GM23338 (cell line): ENCODE measurements around the gene SLC7A14. TPM values are rescaled to one million over a fixed set of nuclear protein-coding genes. Genes with fewer than 3 reads are reported as not detected.

ENCODE experiments used
- ATAC-seq: fragments of 200-7000 bp; cut with Tn5 transposase; 3 replicates; pipeline ENCODE4 v1.9.1; 2020
- DNase-seq: peaks from one replicate; pipeline ENCODE4 v3.0.0-alpha.2; 2015; ENCODE audit warnings: low spot score
- H2AFZ ChIP-seq: fragments of 200-600 bp; sonication (generic); 2 replicates; pipeline ENCODE4 v1.8.0; 2016; ENCODE audit warnings: antibody characterized with exemption, mild to moderate bottlenecking, moderate library complexity
- H3F3A ChIP-seq: fragments of 200-600 bp; sonication (generic); replicated peaks from 2 replicates; pipeline ENCODE4 v1.8.0; 2017; ENCODE audit warnings: antibody characterized with exemption, mixed run types, low read depth
- H3K27ac ChIP-seq: fragments of 200-600 bp; sonication (generic); 2 replicates; pipeline ENCODE4 v1.6.1; 2016; ENCODE audit warnings: low read depth
- H3K27me3 ChIP-seq: fragments of 200-600 bp; sonication (generic); 2 replicates; pipeline ENCODE4 v1.8.0; 2016; ENCODE audit warnings: mild to moderate bottlenecking, mixed run types, moderate library complexity; ENCODE audit not compliant: insufficient read depth
- H3K36me3 ChIP-seq: fragments of 200-600 bp; sonication (generic); 2 replicates; pipeline ENCODE4 v1.8.0; 2016; ENCODE audit warnings: mild to moderate bottlenecking; ENCODE audit not compliant: insufficient read depth
- H3K4me1 ChIP-seq: fragments of 200-600 bp; sonication (generic); 2 replicates; pipeline ENCODE4 v1.8.0; 2016; ENCODE audit warnings: mild to moderate bottlenecking, moderate library complexity; ENCODE audit not compliant: insufficient read depth
- H3K4me2 ChIP-seq: fragments of 200-600 bp; sonication (generic); 2 replicates; pipeline ENCODE4 v1.7.1; 2017; ENCODE audit warnings: mixed run types
- H3K4me3 ChIP-seq: fragments of 200-600 bp; sonication (generic); 2 replicates; pipeline ENCODE4 v1.6.1; 2016; ENCODE audit warnings: mixed run types
- H3K79me2 ChIP-seq: fragments of 200-600 bp; sonication (generic); replicated peaks from 2 replicates; pipeline ENCODE4 v1.8.0; 2017; ENCODE audit warnings: mild to moderate bottlenecking; ENCODE audit not compliant: insufficient read depth
- H3K9me2 ChIP-seq: fragments of 200-600 bp; sonication (generic); 2 replicates; pipeline ENCODE4 v1.8.0; 2017; ENCODE audit not compliant: insufficient read depth
- H4K20me1 ChIP-seq: fragments of 200-600 bp; sonication (generic); replicated peaks from 2 replicates; pipeline ENCODE4 v1.8.0; 2017; ENCODE audit warnings: mild to moderate bottlenecking; ENCODE audit not compliant: insufficient read depth
- H3K27ac Mint-ChIP-seq: 2 replicates; pipeline ENCODE4 v1.8.0; 2020; ENCODE audit warnings: inconsistent platforms, mild to moderate bottlenecking, moderate library complexity, mixed read lengths
- H3K27me3 Mint-ChIP-seq: 3 replicates; pipeline ENCODE4 v1.8.0; 2022; ENCODE audit warnings: low read depth, mild to moderate bottlenecking, moderate library complexity, mixed read lengths, inconsistent platforms; ENCODE audit not compliant: insufficient read depth, poor library complexity
- H3K36me3 Mint-ChIP-seq: 3 replicates; pipeline ENCODE4 v1.8.0; 2021; ENCODE audit warnings: low read depth, mild to moderate bottlenecking, inconsistent platforms, moderate library complexity, mixed read lengths
- H3K4me1 Mint-ChIP-seq: 3 replicates; pipeline ENCODE4 v1.8.0; 2020; ENCODE audit warnings: mild to moderate bottlenecking, inconsistent platforms, mixed read lengths
- H3K4me3 Mint-ChIP-seq: 3 replicates; pipeline ENCODE4 v1.8.0; 2021; ENCODE audit warnings: moderate library complexity, mild to moderate bottlenecking, inconsistent platforms, mixed read lengths
- H3K9me3 Mint-ChIP-seq: 3 replicates; pipeline ENCODE4 v1.8.0; 2020; ENCODE audit warnings: moderate library complexity, mild to moderate bottlenecking, inconsistent platforms, mixed read lengths
- CREB1 ChIP-seq: fragments of 250-450 bp; sonication (Bioruptor Pico); IDR thresholded peaks from 2 replicates; pipeline ENCODE4 v1.5.0; 2020; ENCODE audit warnings: low read depth, mild to moderate bottlenecking, moderate library complexity
- EZH2 ChIP-seq: fragments of 200-600 bp; sonication (generic); IDR thresholded peaks from one replicate; pipeline ENCODE4 v1.8.0; 2017; ENCODE audit warnings: antibody characterized with exemption, mild to moderate bottlenecking, low read depth; ENCODE audit not compliant: unreplicated experiment
- EZH2phosphoT487 ChIP-seq: fragments of 200-600 bp; sonication (generic); IDR thresholded peaks from one replicate; pipeline ENCODE4 v1.8.1; 2018; ENCODE audit warnings: antibody characterized with exemption; ENCODE audit not compliant: unreplicated experiment
- JUNB ChIP-seq: IDR thresholded peaks from one replicate; pipeline ENCODE4 v1.6.1; 2016; ENCODE audit warnings: antibody characterized with exemption; ENCODE audit not compliant: unreplicated experiment
- NANOG ChIP-seq: IDR thresholded peaks from 2 replicates; pipeline ENCODE4 v1.6.1; 2016; ENCODE audit warnings: antibody characterized with exemption, borderline replicate concordance
- POLR2AphosphoS5 ChIP-seq: IDR thresholded peaks from 2 replicates; pipeline ENCODE4 v1.6.1; 2016; ENCODE audit warnings: antibody characterized with exemption, low read depth
- STAT1 ChIP-seq: IDR thresholded peaks from one replicate; pipeline ENCODE4 v1.6.1; 2016; ENCODE audit warnings: antibody characterized with exemption; ENCODE audit not compliant: unreplicated experiment
- ZNF331 ChIP-seq: fragments of 250-450 bp; sonication (Bioruptor Pico); IDR thresholded peaks from 2 replicates; pipeline ENCODE4 v1.5.0; 2020; ENCODE audit warnings: low read depth, mild to moderate bottlenecking, moderate library complexity
- polyA plus RNA-seq: library from polyadenylated mRNA; unstranded; fragments of >200 nt; fragmentation: Nextera tagmentation; extraction: Ambion mirVana; gene quantifications from 2 replicates; pipeline ENCODE4 v1.2.1, GENCODE V29; 2016
- total RNA-seq: library from RNA; depleted of rRNA; stranded (reverse); fragments of >200 nt; shearing (Covaris generic); gene quantifications from 2 replicates; pipeline ENCODE4 v1.2.3, GENCODE V29; 2014
- TF ChIP-seq, protein P1 (sequence below): fragments of 250-450 bp; sonication (Bioruptor Pico); IDR thresholded peaks from 2 replicates; pipeline ENCODE4 v1.5.0; 2020; ENCODE audit warnings: mild to moderate bottlenecking, moderate library complexity
- TF ChIP-seq, protein P2 (sequence below): IDR thresholded peaks from 2 replicates; pipeline ENCODE4 v1.6.1; 2016; ENCODE audit warnings: antibody characterized with exemption
- TF ChIP-seq, protein P3 (sequence below), 2 experiments: fragments of 200-600 bp in 1 of 2; sonication (generic) in 1 of 2; conservative IDR thresholded peaks; 2 replicates each; pipeline versions ENCODE4 v1.5.1 to v1.6.1; 2016 to 2017; ENCODE audit warnings: antibody characterized with exemption in 2 of 2, low read depth in 2 of 2, mild to moderate bottlenecking in 2 of 2, moderate library complexity in 1 of 2
- TF ChIP-seq, protein P4 (sequence below): IDR thresholded peaks from one replicate; pipeline ENCODE4 v1.6.1; 2018; ENCODE audit warnings: antibody characterized with exemption; ENCODE audit not compliant: unreplicated experiment

SLC7A14 gene
- total and polyA plus RNA-seq, 2 experiments from 2014 or later: 0.49 to 0.82 TPM

DNA sequence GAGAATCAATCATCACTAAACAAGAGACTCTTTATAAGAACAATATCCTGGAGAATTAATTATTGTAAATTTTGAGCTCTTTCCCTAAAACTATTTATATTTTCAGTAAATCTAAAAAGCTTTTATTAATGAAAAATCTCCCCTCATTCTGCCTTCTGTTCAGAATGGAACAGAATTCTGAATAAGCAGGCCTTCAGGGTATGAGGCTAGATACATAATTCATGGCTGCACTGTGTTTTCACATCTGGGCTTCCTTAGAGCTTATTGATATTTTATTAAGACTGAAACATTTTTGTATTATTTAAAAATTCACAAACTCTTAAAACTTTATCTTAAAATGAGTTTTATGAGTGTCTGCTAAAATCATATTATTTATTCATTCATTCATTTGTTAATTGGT lies 142.4 kb downstream of the SLC7A14 start:
- Mint-ChIP-seq H3K36me3 (no peaks in the 10 kb centered on the region), H3K27ac (no peak overlapping the region), H3K4me1 (no peaks in the 10 kb centered on the region), H3K9me3 (no peaks in the 10 kb centered on the region), H3K27me3 (peaks cover 2% of the 10 kb centered on the region), H3K4me3 (no peak overlapping the region)
- no peak for TF ChIP-seq NANOG
- TF ChIP-seq, protein P1, sequence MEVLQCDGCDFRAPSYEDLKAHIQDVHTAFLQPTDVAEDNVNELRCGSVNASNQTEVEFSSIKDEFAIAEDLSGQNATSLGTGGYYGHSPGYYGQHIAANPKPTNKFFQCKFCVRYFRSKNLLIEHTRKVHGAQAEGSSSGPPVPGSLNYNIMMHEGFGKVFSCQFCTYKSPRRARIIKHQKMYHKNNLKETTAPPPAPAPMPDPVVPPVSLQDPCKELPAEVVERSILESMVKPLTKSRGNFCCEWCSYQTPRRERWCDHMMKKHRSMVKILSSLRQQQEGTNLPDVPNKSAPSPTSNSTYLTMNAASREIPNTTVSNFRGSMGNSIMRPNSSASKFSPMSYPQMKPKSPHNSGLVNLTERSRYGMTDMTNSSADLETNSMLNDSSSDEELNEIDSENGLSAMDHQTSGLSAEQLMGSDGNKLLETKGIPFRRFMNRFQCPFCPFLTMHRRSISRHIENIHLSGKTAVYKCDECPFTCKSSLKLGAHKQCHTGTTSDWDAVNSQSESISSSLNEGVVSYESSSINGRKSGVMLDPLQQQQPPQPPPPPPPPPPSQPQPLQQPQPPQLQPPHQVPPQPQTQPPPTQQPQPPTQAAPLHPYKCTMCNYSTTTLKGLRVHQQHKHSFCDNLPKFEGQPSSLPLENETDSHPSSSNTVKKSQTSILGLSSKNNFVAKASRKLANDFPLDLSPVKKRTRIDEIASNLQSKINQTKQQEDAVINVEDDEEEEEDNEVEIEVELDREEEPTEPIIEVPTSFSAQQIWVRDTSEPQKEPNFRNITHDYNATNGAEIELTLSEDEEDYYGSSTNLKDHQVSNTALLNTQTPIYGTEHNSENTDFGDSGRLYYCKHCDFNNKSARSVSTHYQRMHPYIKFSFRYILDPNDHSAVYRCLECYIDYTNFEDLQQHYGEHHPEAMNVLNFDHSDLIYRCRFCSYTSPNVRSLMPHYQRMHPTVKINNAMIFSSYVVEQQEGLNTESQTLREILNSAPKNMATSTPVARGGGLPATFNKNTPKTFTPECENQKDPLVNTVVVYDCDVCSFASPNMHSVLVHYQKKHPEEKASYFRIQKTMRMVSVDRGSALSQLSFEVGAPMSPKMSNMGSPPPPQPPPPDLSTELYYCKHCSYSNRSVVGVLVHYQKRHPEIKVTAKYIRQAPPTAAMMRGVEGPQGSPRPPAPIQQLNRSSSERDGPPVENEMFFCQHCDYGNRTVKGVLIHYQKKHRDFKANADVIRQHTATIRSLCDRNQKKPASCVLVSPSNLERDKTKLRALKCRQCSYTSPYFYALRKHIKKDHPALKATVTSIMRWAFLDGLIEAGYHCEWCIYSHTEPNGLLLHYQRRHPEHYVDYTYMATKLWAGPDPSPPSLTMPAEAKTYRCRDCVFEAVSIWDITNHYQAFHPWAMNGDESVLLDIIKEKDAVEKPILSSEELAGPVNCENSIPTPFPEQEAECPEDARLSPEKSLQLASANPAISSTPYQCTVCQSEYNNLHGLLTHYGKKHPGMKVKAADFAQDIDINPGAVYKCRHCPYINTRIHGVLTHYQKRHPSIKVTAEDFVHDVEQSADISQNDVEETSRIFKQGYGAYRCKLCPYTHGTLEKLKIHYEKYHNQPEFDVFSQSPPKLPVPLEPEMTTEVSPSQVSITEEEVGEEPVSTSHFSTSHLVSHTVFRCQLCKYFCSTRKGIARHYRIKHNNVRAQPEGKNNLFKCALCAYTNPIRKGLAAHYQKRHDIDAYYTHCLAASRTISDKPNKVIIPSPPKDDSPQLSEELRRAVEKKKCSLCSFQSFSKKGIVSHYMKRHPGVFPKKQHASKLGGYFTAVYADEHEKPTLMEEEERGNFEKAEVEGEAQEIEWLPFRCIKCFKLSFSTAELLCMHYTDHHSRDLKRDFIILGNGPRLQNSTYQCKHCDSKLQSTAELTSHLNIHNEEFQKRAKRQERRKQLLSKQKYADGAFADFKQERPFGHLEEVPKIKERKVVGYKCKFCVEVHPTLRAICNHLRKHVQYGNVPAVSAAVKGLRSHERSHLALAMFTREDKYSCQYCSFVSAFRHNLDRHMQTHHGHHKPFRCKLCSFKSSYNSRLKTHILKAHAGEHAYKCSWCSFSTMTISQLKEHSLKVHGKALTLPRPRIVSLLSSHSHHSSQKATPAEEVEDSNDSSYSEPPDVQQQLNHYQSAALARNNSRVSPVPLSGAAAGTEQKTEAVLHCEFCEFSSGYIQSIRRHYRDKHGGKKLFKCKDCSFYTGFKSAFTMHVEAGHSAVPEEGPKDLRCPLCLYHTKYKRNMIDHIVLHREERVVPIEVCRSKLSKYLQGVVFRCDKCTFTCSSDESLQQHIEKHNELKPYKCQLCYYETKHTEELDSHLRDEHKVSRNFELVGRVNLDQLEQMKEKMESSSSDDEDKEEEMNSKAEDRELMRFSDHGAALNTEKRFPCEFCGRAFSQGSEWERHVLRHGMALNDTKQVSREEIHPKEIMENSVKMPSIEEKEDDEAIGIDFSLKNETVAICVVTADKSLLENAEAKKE (CRISPR knock-in tag): no peak
- TF ChIP-seq, protein P2, sequence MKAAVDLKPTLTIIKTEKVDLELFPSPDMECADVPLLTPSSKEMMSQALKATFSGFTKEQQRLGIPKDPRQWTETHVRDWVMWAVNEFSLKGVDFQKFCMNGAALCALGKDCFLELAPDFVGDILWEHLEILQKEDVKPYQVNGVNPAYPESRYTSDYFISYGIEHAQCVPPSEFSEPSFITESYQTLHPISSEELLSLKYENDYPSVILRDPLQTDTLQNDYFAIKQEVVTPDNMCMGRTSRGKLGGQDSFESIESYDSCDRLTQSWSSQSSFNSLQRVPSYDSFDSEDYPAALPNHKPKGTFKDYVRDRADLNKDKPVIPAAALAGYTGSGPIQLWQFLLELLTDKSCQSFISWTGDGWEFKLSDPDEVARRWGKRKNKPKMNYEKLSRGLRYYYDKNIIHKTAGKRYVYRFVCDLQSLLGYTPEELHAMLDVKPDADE: no peak
- TF ChIP-seq EZH2: no peak
- TF ChIP-seq STAT1: no peak
- TF ChIP-seq CREB1: no peak
- TF ChIP-seq, protein P3, sequence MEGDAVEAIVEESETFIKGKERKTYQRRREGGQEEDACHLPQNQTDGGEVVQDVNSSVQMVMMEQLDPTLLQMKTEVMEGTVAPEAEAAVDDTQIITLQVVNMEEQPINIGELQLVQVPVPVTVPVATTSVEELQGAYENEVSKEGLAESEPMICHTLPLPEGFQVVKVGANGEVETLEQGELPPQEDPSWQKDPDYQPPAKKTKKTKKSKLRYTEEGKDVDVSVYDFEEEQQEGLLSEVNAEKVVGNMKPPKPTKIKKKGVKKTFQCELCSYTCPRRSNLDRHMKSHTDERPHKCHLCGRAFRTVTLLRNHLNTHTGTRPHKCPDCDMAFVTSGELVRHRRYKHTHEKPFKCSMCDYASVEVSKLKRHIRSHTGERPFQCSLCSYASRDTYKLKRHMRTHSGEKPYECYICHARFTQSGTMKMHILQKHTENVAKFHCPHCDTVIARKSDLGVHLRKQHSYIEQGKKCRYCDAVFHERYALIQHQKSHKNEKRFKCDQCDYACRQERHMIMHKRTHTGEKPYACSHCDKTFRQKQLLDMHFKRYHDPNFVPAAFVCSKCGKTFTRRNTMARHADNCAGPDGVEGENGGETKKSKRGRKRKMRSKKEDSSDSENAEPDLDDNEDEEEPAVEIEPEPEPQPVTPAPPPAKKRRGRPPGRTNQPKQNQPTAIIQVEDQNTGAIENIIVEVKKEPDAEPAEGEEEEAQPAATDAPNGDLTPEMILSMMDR (conservative IDR thresholded peaks at IDR 0.05; ENCODE audit: low read depth in 2 of 2): no peak
- TF ChIP-seq EZH2phosphoT487: no peak
- TF ChIP-seq, protein P4, sequence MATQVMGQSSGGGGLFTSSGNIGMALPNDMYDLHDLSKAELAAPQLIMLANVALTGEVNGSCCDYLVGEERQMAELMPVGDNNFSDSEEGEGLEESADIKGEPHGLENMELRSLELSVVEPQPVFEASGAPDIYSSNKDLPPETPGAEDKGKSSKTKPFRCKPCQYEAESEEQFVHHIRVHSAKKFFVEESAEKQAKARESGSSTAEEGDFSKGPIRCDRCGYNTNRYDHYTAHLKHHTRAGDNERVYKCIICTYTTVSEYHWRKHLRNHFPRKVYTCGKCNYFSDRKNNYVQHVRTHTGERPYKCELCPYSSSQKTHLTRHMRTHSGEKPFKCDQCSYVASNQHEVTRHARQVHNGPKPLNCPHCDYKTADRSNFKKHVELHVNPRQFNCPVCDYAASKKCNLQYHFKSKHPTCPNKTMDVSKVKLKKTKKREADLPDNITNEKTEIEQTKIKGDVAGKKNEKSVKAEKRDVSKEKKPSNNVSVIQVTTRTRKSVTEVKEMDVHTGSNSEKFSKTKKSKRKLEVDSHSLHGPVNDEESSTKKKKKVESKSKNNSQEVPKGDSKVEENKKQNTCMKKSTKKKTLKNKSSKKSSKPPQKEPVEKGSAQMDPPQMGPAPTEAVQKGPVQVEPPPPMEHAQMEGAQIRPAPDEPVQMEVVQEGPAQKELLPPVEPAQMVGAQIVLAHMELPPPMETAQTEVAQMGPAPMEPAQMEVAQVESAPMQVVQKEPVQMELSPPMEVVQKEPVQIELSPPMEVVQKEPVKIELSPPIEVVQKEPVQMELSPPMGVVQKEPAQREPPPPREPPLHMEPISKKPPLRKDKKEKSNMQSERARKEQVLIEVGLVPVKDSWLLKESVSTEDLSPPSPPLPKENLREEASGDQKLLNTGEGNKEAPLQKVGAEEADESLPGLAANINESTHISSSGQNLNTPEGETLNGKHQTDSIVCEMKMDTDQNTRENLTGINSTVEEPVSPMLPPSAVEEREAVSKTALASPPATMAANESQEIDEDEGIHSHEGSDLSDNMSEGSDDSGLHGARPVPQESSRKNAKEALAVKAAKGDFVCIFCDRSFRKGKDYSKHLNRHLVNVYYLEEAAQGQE: no peak
- no peak for TF ChIP-seq ZNF331
- no peak for TF ChIP-seq JUNB
- TF ChIP-seq POLR2AphosphoS5: no peak
- Histone ChIP-seq H2AFZ (no peak overlapping the region), H3K4me1 (no peaks in the 10 kb centered on the region), H3K27me3 (no peaks in the 10 kb centered on the region), H3F3A (no peaks in the 10 kb centered on the region), H4K20me1 (no peaks in the 10 kb centered on the region), H3K4me3 (no peak overlapping the region), H3K4me2 (no peak overlapping the region), H3K9me2 (peaks cover 12% of the 10 kb centered on the region; the same call in 1 of the 2 replicates), H3K79me2 (no peaks in the 10 kb centered on the region), H3K27ac (no peak overlapping the region), H3K36me3 (no peaks in the 10 kb centered on the region)
- DNase-seq (no peak), ATAC-seq (no peak)
